Posterior vena cava (tissue), 2 donors: ENCODE results near the gene SUCLA2. TPM values are rescaled to one million over a fixed set of nuclear protein-coding genes. Genes with fewer than 3 reads are reported as not detected.

Experiments
- DNase-seq: peaks from one replicate; pipeline ENCODE4 v3.0.0-alpha.2; 2020; ENCODE audit warnings: low spot score
- intact Hi-C, 2 donors: fragments of 100-400 bp; cut with DNase I; formaldehyde crosslinking; loops; one replicate each; pipeline versions ENCODE4 v1.14.1 to v1.14.2; 2022 to 2023
- total RNA-seq, 2 donors: library from RNA; stranded (reverse); fragmentation: NEBNext Ultra II Directional; extraction: Animal tissue kit (Norgen Biotek cat#: 25700); gene quantifications; one replicate each; pipeline ENCODE4 v1.2.1, GENCODE V29; 2021
- donor health status: DM: yes; HTN: yes; CAD: no.
- donor health status: DM: yes; HTN: yes; CAD: no.

Gene SUCLA2
- total RNA-seq, 2 donors from 2014 or later = 41.8 to 44.1 TPM

- intact Hi-C loops = no loop called here
- DNase-seq = no peak
These were observed 71.9 kb downstream of the SUCLA2 start for GRCh38 chr13:47929156-47929555.

- intact Hi-C loops = no loop called here
- no peak for DNase-seq
These were observed 84.0 kb downstream of the SUCLA2 start for GRCh38 chr13:47917022-47917574.

GRCh38 chr13:47908197-47908902 is 92.7 kb downstream of the SUCLA2 start:
- intact Hi-C loops = loop anchor here in 1 of 2 donors (1.0 kb wide), 1 partner anchor 47 kb away; no protein-coding TSS in a partner anchor
- DNase-seq = no peak

DNA sequence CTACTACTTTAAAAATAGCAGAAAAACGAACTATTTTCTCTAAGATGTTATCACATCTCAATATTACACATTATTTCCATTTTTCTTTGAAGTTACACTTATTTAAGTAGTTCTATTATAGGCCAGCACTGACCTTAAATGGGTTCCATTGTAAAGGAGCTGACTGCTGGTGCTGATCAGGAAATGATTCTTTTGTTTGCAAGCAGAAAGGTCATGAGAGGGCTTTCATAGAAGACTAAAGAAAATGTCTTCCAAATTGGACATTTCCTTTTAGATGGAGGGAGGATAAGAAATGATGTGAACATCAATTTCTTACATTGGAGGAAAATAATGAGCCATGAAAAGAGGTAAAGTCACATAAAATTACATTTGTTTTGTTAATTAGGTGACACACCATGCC is 96.2 kb downstream of the SUCLA2 start:
- no peak for DNase-seq
- intact Hi-C loops = no loop called here

GRCh38 chr13:47904241-47904640 is 96.8 kb downstream of the SUCLA2 start:
- DNase-seq = no peak
- intact Hi-C loops = no loop called here

DNA sequence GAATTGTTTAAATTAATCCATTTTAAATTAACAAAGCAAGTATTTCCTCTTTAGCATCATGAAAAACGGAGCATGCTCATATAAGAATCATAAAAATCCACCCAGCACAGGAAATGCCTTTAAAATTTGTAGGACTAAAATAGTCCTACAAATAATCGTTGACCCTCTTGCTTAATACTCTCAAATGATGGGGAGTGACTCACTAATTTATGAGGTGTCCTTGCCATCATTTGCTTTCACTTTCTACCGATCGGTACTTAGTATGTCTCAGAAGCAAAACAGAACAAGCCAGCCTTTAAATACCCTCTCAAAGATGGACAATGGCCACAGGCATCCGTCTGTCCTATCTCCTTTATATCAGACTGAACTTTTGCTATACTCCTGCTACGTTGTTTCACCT is 97.2 kb downstream of the SUCLA2 start:
- intact Hi-C loops = no loop called here
- DNase-seq = no peak

GRCh38 chr13:47901441-47901840 is 99.6 kb downstream of the SUCLA2 start:
- intact Hi-C loops = no loop called here
- DNase-seq = no peak

GRCh38 chr13:47898080-47898479 is 103.0 kb downstream of the SUCLA2 start:
- no peak for DNase-seq
- intact Hi-C loops = no loop called here

DNA sequence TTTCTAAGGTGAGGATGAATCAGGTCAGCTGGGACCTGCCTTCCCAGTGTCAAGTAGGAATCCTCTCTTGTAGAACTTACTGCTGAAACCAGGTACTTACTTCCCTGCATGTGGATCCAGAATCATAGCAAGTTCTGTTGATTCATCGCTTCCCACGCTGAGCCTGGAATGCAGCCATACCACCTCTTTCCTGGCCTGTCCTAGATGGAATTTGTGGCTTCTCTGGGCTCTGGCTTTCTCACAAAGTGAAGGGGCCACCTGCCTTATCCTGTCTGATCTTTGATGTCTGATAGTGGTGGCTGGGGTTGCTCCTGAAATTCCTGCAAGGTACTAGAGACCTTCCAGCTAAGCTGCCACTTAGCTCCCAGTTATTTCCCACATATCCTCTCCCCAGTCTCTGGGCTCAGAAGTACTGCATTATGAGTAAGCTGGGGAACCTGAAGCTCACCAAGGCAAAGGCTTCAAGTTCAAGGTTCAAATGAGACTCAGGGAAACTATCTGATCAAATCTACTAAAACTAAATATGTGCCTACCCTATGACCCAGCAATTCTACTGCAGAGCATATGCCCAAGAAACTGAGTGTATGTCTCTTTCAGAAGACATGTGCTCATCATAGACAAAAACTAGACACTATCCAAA is 103.5 kb downstream of the SUCLA2 start:
- DNase-seq = no peak
- intact Hi-C loops = no loop called here

DNA sequence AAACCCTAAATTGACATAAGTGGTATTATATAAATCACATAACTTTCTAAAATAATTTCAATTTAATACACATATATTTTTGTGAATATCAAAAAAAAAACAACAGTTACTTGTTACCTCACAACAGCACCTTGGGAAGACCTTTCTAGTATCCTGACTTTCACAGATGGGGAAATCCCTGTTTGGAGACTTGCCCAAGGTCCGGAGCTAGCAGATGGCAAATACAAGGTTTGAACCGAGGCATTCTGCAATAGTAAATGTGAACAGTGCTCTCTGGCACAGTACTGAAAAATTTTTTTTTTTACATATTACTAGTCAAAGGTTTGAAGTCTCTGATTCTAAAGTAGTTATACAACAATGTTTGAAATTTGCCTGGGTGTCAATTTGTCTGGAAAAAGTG is 104.5 kb downstream of the SUCLA2 start:
- intact Hi-C loops = no loop called here

DNA sequence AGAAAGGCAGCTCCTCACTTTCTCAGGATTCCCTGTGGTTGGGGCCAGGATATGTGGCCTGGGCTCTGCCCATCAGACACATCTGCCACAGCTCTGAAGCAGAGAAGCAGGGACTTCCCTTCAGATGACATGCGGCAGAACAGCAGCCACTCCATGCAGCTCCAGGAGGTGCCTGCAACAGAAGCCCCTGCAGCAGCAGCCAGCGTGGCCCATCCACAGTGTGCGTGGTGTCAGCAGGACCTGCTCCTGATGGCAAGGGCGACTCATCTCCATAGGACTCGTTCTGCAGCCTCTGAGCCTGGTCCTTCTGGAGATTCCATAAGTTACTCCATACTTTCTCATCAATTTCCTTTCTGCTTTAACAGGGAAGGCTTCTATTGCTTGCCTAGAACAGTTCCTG is 105.0 kb downstream of the SUCLA2 start:
- intact Hi-C loops = no loop called here
- no peak for DNase-seq

More for the DNA sequence above, 104.5 kb downstream of the SUCLA2 start:
- no peak for DNase-seq

- intact Hi-C loops = loop anchor here in 1 of 2 donors (5.0 kb wide), 1 partner anchor 611 kb away; no protein-coding TSS in a partner anchor
- no peak for DNase-seq
These were observed 107.5 kb downstream of the SUCLA2 start for GRCh38 chr13:47893527-47893926.

Other genes with a start within 250 kb of the SUCLA2 start
- 10 to 100 TPM in 1 of 2 donors, 1 to 10 TPM in 1; 8.5 to 10.3 TPM for gene NUDT15, start 36.5 kb upstream of the SUCLA2 start, total RNA-seq
- 10 to 100 TPM; 38.6 to 41.6 TPM for gene MED4, start 93.8 kb upstream of the SUCLA2 start, total RNA-seq
- gene ITM2B, start 231.9 kb upstream of the SUCLA2 start, total RNA-seq = 100 to 1,000 TPM; 425 to 605 TPM